H1 (cell line): Measurements from ENCODE around the gene RPL31. TPM values are rescaled to one million over a fixed set of nuclear protein-coding genes. Genes with fewer than 3 reads are reported as not detected.

ENCODE experiments used
- EGR1 ChIP-seq: IDR thresholded peaks from 2 replicates; pipeline ENCODE4 v1.6.1; 2011; ENCODE audit warnings: low read depth, low read length, borderline replicate concordance
- FOSL1 ChIP-seq: IDR thresholded peaks from 2 replicates; pipeline ENCODE4 v1.6.1; 2011; ENCODE audit warnings: mild to moderate bottlenecking, low read depth, low read length, moderate library complexity; ENCODE audit not compliant: insufficient read depth
- HDAC6 ChIP-seq: IDR thresholded peaks from one replicate; pipeline ENCODE4 v1.7.1; 2012; ENCODE audit warnings: low read depth, mild to moderate bottlenecking, inconsistent platforms, low read length, moderate library complexity
- RXRA ChIP-seq: IDR thresholded peaks from 2 replicates; pipeline ENCODE4 v1.6.1; 2011; ENCODE audit warnings: low read depth, mild to moderate bottlenecking, low read length, moderate library complexity; ENCODE audit not compliant: insufficient read depth
- SAP30 ChIP-seq: fragments of 300-600 bp; sonication (generic); IDR thresholded peaks from 2 replicates; pipeline ENCODE4 v1.7.1; 2012; ENCODE audit warnings: low read length, moderate library complexity, mild to moderate bottlenecking, inconsistent platforms; ENCODE audit not compliant: insufficient read depth, insufficient replicate concordance
- SIRT6 ChIP-seq: IDR thresholded peaks from one replicate; pipeline ENCODE4 v1.7.1; 2012; ENCODE audit warnings: low read length, inconsistent platforms
- SP4 ChIP-seq: IDR thresholded peaks from 2 replicates; pipeline ENCODE4 v1.6.1; 2012; ENCODE audit warnings: low read length, inconsistent platforms
- SRF ChIP-seq: IDR thresholded peaks from 2 replicates; pipeline ENCODE4 v1.6.1; 2011; ENCODE audit warnings: mild to moderate bottlenecking, low read depth, low read length, moderate library complexity
- polyA plus RNA-seq, 7 experiments: library from polyadenylated mRNA; depleted of rRNA in 3 of 7; stranded (reverse) in 5 of 7; unstranded in 2 of 7; fragments of >200 nt in 5 of 7; fragments of 200-250 nt in 2 of 7; gene quantifications; 1 replicate in 5 of 7; 2 replicates in 1 of 7; 4 replicates in 1 of 7; pipeline versions ENCODE4 v1.2.1 to v1.2.3, GENCODE V29; 2011 to 2013; ENCODE audit warnings: missing spikeins in 2 of 7, mixed read lengths in 2 of 7
- total RNA-seq: library from RNA; stranded (reverse); fragmentation: NEBNext Ultra II Directional; extraction: Animal tissue kit (Norgen Biotek cat#: 25700); gene quantifications from 2 replicates; pipeline ENCODE4 v1.2.1, GENCODE V29; 2021
- TF ChIP-seq, protein P1 (sequence below): IDR thresholded peaks from 2 replicates; pipeline ENCODE4 v1.6.1; 2012; ENCODE audit warnings: inconsistent platforms

Gene RPL31
- total and polyA plus RNA-seq, 2 of the 8 experiments (the other 6 are each of a cell fraction or from before 2014, with no cell fraction given), result 1,463 to 1,722 TPM

DNA sequence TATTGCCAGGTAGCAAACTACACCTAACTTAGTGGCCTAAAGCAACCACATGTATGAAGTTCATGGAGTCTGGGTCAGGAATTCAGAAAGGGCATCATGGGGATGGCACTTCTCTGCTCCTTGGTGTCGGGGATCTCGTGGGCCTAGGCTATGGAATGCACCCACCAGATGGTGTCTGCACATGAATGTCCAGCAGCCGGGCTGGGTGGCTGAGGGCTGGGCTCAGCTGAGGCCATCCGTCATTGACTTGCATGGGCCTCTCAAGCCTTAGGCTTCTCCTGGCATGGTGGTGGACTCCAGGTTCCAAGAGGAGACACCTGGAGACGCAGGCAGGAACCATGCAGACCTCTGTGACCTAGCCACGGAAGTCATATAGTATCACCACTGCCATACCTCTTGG lies 26.0 kb upstream of the RPL31 start (continued):
- no peak for TF ChIP-seq SAP30
- TF ChIP-seq, protein P1, sequence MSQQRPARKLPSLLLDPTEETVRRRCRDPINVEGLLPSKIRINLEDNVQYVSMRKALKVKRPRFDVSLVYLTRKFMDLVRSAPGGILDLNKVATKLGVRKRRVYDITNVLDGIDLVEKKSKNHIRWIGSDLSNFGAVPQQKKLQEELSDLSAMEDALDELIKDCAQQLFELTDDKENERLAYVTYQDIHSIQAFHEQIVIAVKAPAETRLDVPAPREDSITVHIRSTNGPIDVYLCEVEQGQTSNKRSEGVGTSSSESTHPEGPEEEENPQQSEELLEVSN, result no peak
- no peak for TF ChIP-seq SIRT6
- no peak for TF ChIP-seq EGR1
- TF ChIP-seq SP4, result no peak
- TF ChIP-seq HDAC6, result no peak
- no peak for TF ChIP-seq RXRA
- TF ChIP-seq FOSL1, result no peak
- TF ChIP-seq SRF, result no peak
- TF ChIP-seq, all 59 proteins: peak for 0
